Adipocyte (in vitro differentiated cells): ENCODE data around the gene CAV1.
"Not testable (repeated sequence)": the region's sequence is repeated elsewhere in the genome, so short reads cannot be mapped to it uniquely, and the experiment has no call there.

ENCODE experiments used
- DNase-seq: peaks from one replicate; pipeline ENCODE4 v3.0.0-alpha.2; 2015; ENCODE audit warnings: low read depth
- H3K27me3 ChIP-seq: replicated peaks from 2 replicates; pipeline ENCODE4 v1.7.0; 2013; ENCODE audit warnings: mild to moderate bottlenecking, low read length, moderate library complexity; ENCODE audit not compliant: control insufficient read depth, insufficient read depth
- H3K36me3 ChIP-seq: 2 replicates; pipeline ENCODE4 v1.7.0; 2013; ENCODE audit warnings: low read length, mild to moderate bottlenecking, moderate library complexity; ENCODE audit not compliant: control insufficient read depth, insufficient read depth, severe bottlenecking
- H3K4me1 ChIP-seq: 2 replicates; pipeline ENCODE4 v1.7.0; 2013; ENCODE audit warnings: mild to moderate bottlenecking, low read length, moderate library complexity; ENCODE audit not compliant: control insufficient read depth, insufficient read depth
- H3K4me3 ChIP-seq: 2 replicates; pipeline ENCODE4 v1.7.0; 2013; ENCODE audit warnings: mild to moderate bottlenecking, low read length, moderate library complexity
- H3K9ac ChIP-seq: 2 replicates; pipeline ENCODE4 v1.7.0; 2013; ENCODE audit warnings: mild to moderate bottlenecking, low read length, moderate library complexity
- H3K9me3 ChIP-seq: 2 replicates; pipeline ENCODE4 v1.7.0; 2013; ENCODE audit warnings: mild to moderate bottlenecking, low read length, moderate library complexity; ENCODE audit not compliant: control insufficient read depth

Gene CAV1

DNA sequence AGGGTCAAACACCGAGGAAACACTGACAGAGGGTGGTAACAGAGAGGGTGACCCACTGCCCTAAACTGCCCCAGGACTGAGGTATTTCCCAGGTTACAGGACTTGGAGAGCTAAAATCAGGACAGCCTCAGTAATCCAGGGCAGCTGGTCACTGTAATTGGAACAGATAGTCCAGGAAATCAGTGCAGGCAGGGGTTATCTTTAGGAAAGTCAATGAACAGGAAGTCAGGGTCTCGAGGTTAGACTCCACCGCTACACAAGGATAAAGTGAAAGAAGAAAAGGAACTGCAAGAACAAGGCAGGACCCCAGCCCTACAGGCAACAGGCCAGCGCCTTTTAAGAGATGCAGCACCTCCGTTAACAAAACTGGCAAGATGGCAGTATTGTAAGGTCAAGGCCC, 61.1 kb downstream of the CAV1 start:
- no peak for DNase-seq
- Histone ChIP-seq H3K36me3 (no peaks in the 10 kb centered on the region), H3K9me3 (no peaks in the 10 kb centered on the region), H3K4me3 (no peak overlapping the region), H3K27me3 (no peaks in the 10 kb centered on the region), H3K9ac (no peak overlapping the region), H3K4me1 (peaks cover 45% of the 10 kb centered on the region)

DNA sequence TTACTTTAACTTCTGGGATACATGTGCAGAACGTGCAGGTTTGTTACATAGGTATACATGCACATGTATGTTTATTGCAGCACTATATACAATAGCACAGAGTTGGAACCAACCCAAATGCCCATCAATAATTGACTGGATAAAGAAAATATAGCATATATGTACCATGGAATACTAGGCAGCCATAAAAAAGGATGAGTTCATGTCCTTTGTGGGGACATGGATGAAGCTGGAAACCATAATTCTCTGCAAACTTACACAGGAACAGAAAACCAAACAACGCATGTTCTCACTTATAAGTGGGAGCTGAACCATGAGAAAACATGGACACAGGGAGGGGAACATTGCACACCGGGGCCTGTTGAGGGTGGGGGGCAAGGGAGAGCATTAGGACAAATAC, 62.4 kb downstream of the CAV1 start:
- H3K9ac ChIP-seq, DNase-seq, H3K9me3 ChIP-seq, H3K27me3 ChIP-seq, H3K4me3 ChIP-seq, H3K36me3 ChIP-seq: not testable (repeated sequence)
- peaks cover 43% of the 10 kb centered on the region for H3K4me1 ChIP-seq

DNA sequence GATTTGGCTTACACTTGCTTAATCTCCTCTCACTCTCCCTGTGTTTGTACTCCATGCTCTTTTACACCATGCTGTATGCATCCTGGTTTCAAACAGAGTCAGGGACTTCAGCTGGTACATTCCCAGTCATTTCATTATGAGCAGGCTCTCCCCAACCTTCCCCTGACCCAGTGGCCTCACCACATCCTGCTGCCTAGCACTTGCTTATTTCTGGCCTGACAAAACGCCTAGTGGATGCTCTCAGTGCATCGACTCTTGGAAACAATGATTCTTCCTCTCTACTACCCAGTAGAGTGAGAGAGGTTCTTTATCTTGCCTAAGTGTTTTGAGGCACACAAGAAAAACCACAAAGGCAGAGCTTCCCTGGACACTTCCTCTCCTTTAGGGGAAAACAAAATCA, 63.4 kb downstream of the CAV1 start:
- H3K4me3 ChIP-seq: no peak overlapping the region
- no peaks in the 10 kb centered on the region for H3K9me3 ChIP-seq
- H3K9ac ChIP-seq: peak overlapping the region; percentile 72
- no peaks in the 10 kb centered on the region for H3K36me3 ChIP-seq
- H3K27me3 ChIP-seq: no peaks in the 10 kb centered on the region
- H3K4me1 ChIP-seq: peaks cover 35% of the 10 kb centered on the region
- peak; percentile 58 for DNase-seq

- Histone ChIP-seq H3K9ac (peak overlapping the region; percentile 72), H3K36me3 (no peaks in the 10 kb centered on the region), H3K4me1 (peaks cover 30% of the 10 kb centered on the region), H3K27me3 (no peaks in the 10 kb centered on the region), H3K4me3 (no peak overlapping the region), H3K9me3 (no peaks in the 10 kb centered on the region)
- DNase-seq: peak; percentile 89
These were observed 64.1 kb downstream of the CAV1 start for GRCh38 chr7:116588641-116589594.

GRCh38 chr7:116591202-116592040, 66.6 kb downstream of the CAV1 start:
- peaks cover 18% of the 10 kb centered on the region for H3K4me1 ChIP-seq
- DNase-seq: peak; percentile 77
- H3K9me3 ChIP-seq: no peaks in the 10 kb centered on the region
- no peaks in the 10 kb centered on the region for H3K36me3 ChIP-seq
- H3K4me3 ChIP-seq: no peak overlapping the region
- no peaks in the 10 kb centered on the region for H3K27me3 ChIP-seq
- H3K9ac ChIP-seq: peak overlapping the region; percentile 17

DNA sequence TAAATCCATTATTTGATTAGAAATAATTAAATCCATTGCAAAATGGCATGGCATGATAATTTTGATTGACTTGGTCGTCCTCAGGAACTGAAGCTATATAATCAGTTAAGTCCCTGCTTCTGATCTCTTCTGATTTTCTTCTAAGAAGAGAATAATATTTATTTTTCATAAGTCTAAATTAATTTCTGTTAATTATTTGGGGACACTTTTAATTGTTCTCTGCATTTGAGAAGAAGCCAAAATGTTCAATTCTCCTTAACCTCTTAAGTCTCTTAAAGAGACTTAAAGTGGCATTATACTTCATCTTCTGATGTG, 67.2 kb downstream of the CAV1 start:
- no peaks in the 10 kb centered on the region for H3K9me3 ChIP-seq
- H3K9ac ChIP-seq: no peak overlapping the region
- H3K27me3 ChIP-seq: no peaks in the 10 kb centered on the region
- peaks cover 18% of the 10 kb centered on the region for H3K4me1 ChIP-seq
- no peak overlapping the region for H3K4me3 ChIP-seq
- DNase-seq: no peak
- H3K36me3 ChIP-seq: no peaks in the 10 kb centered on the region

- Histone ChIP-seq H3K9ac (no peak overlapping the region), H3K9me3 (no peaks in the 10 kb centered on the region), H3K4me1 (peaks cover 18% of the 10 kb centered on the region), H3K4me3 (no peak overlapping the region), H3K36me3 (no peaks in the 10 kb centered on the region), H3K27me3 (peaks cover 3% of the 10 kb centered on the region)
- no peak for DNase-seq
These were observed 67.6 kb downstream of the CAV1 start for GRCh38 chr7:116592445-116592844.

DNA sequence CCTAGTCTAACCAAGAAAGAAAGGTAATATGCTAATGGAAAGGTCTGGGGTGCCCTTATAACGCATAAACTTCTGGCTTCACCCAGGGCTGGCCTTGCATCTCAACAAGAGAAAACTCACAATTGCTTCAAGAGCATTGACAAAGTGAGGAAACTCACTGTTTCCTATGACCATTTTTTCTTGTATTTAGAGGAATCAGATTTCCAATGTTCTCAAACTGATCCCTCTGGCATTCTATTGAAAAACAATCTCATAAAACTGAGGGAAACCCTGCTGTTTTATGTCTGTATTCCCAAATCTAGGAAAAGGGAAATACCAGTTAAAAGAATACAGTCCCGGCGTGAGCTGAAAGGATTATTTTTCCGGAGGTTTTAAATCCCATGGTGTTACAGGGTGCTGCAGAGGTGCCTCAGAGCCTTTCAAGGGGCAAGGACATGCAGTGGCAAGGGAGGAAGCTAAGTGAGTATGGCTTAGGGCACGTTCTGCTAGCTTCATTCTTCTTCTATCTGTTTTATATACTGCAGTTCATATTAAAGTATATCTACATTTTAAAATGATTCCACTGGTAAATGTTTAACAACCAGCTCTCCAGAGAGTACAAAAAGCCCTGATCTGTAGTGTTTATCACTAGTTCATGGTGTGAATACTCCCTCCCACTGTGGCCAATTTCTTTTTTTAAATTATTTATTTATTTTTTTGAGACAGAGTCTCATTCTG, 68.7 kb downstream of the CAV1 start:
- Histone ChIP-seq H3K9ac (no peak overlapping the region), H3K4me1 (peaks cover 10% of the 10 kb centered on the region), H3K36me3 (no peaks in the 10 kb centered on the region), H3K27me3 (peaks cover 6% of the 10 kb centered on the region), H3K9me3 (no peaks in the 10 kb centered on the region), H3K4me3 (no peak overlapping the region)
- DNase-seq: peak; percentile 60

DNA sequence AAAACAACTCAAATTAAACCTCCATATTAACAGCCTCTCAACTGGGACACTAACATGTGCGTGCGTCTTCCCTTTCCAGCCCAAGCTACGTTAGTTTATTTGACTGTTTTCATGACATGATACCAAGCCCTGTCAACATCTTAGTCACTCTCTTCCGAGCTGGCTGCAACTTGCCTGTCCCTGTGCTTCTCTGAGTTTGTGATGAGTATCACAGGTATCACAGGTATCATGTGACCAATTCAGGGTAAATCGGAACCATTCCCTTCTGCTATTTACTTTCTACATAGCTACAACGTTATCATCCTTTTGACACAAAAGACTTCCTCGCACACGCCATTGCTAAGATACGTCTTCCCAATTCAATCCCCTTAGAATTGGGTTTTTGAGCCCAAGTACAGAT, 70.2 kb downstream of the CAV1 start:
- Histone ChIP-seq H3K27me3 (peaks cover 6% of the 10 kb centered on the region), H3K9me3 (no peaks in the 10 kb centered on the region), H3K4me1 (peaks cover 5% of the 10 kb centered on the region), H3K36me3 (no peaks in the 10 kb centered on the region), H3K4me3 (no peak overlapping the region), H3K9ac (no peak overlapping the region)
- DNase-seq: no peak

DNA sequence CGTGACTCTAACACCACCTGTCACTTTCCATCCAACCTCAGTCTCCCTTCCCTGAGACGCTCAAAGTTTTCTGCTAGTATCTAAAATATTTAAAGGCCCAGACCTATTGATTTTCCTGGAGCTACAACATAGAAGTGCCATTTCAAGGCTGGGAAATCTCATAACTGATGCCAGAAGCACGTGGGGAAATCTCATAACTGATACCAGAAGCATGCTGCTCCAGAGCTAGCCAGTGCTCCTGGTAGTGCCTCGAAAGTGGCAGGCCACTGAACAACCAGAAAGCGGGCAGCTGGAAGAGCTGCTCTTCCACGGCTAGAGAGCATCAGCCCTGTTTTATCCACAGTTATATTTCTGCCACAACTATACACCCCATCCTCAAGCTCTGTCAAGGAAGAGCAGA, 72.5 kb downstream of the CAV1 start:
- peaks cover 6% of the 10 kb centered on the region for H3K27me3 ChIP-seq
- H3K9ac ChIP-seq: no peak overlapping the region
- no peak for DNase-seq
- H3K4me1 ChIP-seq: no peaks in the 10 kb centered on the region
- no peaks in the 10 kb centered on the region for H3K36me3 ChIP-seq
- no peak overlapping the region for H3K4me3 ChIP-seq
- H3K9me3 ChIP-seq: no peaks in the 10 kb centered on the region

DNA sequence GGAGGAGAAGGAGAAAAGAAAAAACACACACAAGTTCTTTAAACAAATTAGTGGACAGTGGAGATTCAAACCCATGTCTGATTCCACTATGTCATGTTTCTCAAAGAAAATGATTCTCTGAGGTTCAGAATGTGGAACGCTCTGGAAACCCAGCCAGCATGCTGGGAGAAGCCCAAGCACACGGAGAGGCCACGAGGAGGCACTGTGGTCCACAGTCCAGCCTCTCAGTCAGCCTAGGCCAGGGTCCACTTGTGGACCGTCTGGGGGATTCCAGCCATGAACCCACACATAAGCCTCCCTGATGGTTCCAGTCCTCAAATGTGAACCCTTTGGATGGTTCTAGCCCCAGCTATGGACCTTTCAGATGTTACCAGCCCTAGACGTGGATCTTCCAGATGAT, 73.4 kb downstream of the CAV1 start:
- no peak for DNase-seq
- Histone ChIP-seq H3K9ac (no peak overlapping the region), H3K36me3 (no peaks in the 10 kb centered on the region), H3K27me3 (peaks cover 6% of the 10 kb centered on the region), H3K4me1 (no peaks in the 10 kb centered on the region), H3K9me3 (no peaks in the 10 kb centered on the region), H3K4me3 (no peak overlapping the region)
